Sigmoid colon (tissue), 7 donors: ENCODE data around the gene PPOX. TPM values are rescaled to one million over a fixed set of nuclear protein-coding genes. Genes with fewer than 3 reads are reported as not detected.

ENCODE experiments used
- DNase-seq: peaks from one replicate; pipeline ENCODE4 v3.0.0-alpha.2; 2019
- H3K27ac ChIP-seq, 4 donors: fragments of 200-600 bp; sonication (generic); one replicate each; pipeline ENCODE4 v1.5.1; 2016 to 2019; ENCODE audit warnings: mild to moderate bottlenecking in 1 of 4
- H3K27me3 ChIP-seq, 3 donors: fragments of 200-600 bp; sonication (generic); one replicate each; pipeline ENCODE4 v1.5.1; 2019; ENCODE audit warnings: mild to moderate bottlenecking in 1 of 3
- H3K36me3 ChIP-seq, 4 donors: fragments of 200-600 bp; sonication (generic); one replicate each; pipeline ENCODE4 v1.5.1; 2016 to 2019
- H3K4me1 ChIP-seq, 4 donors: fragments of 200-600 bp; sonication (generic); one replicate each; pipeline ENCODE4 v1.5.1; 2017 to 2019
- H3K4me3 ChIP-seq, 4 donors: fragments of 200-600 bp; sonication (generic); one replicate each; pipeline ENCODE4 v1.5.1; 2017 to 2019; ENCODE audit warnings: mild to moderate bottlenecking in 2 of 4, moderate library complexity in 1 of 4
- H3K9me3 ChIP-seq, 4 donors: fragments of 200-600 bp in 3 of 4; sonication (generic) in 3 of 4; one replicate each; pipeline versions ENCODE4 v1.5.1 to v1.6.1; 2013 to 2019
- EP300 ChIP-seq, 4 donors: sonication (generic); formaldehyde crosslinking; IDR thresholded peaks; one replicate each; pipeline ENCODE4 v1.6.1; 2017; ENCODE audit warnings: antibody characterized with exemption in 4 of 4
- POLR2A ChIP-seq, 2 donors: fragments of 450-650 bp; IDR thresholded peaks; one replicate each; pipeline ENCODE4 v1.6.1; 2016; ENCODE audit warnings: antibody characterized with exemption in 2 of 2, mild to moderate bottlenecking in 2 of 2, moderate library complexity in 2 of 2
- POLR2AphosphoS5 ChIP-seq, 4 donors: sonication (generic); formaldehyde crosslinking; IDR thresholded peaks; one replicate each; pipeline ENCODE4 v1.6.1; 2017; ENCODE audit warnings: antibody characterized with exemption in 4 of 4
- WGBS, 2 donors: extraction: QIAGEN DNeasy Blood & Tissue Kit; methylation state at CpG; one replicate each; pipeline ENCODE4 v1.1.7; 2013; 5-methylcytosine and 5-hydroxymethylcytosine counted together
- intact Hi-C: fragments of 100-400 bp; cut with DNase I; formaldehyde crosslinking; loops from one replicate; pipeline ENCODE4 v1.15.1; 2023
- polyA plus RNA-seq, 3 donors: library from polyadenylated mRNA; stranded (reverse); fragments of 200-250 nt; gene quantifications; one replicate each; pipeline ENCODE4 v1.2.3, GENCODE V29; 2013
- total RNA-seq, 4 donors: library from RNA; depleted of rRNA; stranded (reverse); fragments of >200 nt; gene quantifications; one replicate each; pipeline ENCODE4 v1.1.0, GENCODE V29; 2016
- TF ChIP-seq, protein P1 (sequence below), 4 experiments: fragments of 450-650 bp in 3 of 4; fragments of 200-600 bp in 1 of 4; IDR thresholded peaks; one replicate each; pipeline ENCODE4 v1.5.1; 2016 to 2019; ENCODE audit warnings: antibody characterized with exemption in 4 of 4, mild to moderate bottlenecking in 3 of 4, moderate library complexity in 2 of 4
- donor health status: healthy with polysubstance abuse.
- donor health status: Bipolar disorder and iron deficiency.
- donor health status: healthy.

PPOX gene
- total and polyA plus RNA-seq, 7 donors = 7.4 to 30.9 (median 17.7) TPM

DNA sequence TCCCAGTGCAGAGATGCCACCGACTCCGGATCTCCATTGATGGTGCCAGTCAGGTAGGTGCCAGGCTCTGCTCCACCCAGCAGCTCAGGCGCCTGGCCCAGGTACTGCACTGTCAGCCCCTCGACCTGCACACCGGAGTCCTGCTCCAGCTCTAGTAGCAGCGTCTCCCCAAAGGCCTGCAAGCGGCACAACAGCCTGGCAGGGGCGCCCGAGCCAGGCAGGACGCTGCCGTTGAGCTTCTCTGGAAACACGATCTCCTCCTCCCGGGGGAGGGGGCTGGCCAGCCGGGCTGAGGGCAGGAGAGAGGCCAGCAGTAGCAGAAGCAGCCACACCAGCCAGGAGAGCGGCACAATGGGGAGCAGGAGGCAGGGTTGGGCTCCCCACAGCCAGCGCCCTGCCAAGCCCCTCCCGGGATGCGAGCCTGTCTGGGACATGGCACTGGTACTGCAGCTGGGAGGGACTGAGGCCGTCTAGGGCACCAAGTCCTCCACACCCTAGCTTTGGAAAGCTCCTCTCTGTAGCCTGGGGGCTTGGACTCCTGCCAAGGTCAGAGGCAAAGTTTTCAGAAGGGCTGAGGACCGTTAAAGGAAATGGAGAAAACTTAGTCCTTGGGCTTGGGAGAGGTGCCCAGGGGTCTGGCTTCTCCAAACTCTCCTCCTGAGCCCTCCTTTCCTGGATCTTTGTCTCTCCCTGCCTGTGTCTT, 32.1 kb downstream of the PPOX start:
- no peaks in the 10 kb centered on the region for H3K27me3 ChIP-seq
- TF ChIP-seq EP300 (IDR thresholded peaks at IDR 0.05) = no peak
- TF ChIP-seq POLR2AphosphoS5 (IDR thresholded peaks at IDR 0.05) = peak in 1 of 4 donors; percentile 19
- TF ChIP-seq POLR2A (IDR thresholded peaks at IDR 0.05) = no peak
- TF ChIP-seq, protein P1, sequence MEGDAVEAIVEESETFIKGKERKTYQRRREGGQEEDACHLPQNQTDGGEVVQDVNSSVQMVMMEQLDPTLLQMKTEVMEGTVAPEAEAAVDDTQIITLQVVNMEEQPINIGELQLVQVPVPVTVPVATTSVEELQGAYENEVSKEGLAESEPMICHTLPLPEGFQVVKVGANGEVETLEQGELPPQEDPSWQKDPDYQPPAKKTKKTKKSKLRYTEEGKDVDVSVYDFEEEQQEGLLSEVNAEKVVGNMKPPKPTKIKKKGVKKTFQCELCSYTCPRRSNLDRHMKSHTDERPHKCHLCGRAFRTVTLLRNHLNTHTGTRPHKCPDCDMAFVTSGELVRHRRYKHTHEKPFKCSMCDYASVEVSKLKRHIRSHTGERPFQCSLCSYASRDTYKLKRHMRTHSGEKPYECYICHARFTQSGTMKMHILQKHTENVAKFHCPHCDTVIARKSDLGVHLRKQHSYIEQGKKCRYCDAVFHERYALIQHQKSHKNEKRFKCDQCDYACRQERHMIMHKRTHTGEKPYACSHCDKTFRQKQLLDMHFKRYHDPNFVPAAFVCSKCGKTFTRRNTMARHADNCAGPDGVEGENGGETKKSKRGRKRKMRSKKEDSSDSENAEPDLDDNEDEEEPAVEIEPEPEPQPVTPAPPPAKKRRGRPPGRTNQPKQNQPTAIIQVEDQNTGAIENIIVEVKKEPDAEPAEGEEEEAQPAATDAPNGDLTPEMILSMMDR (IDR thresholded peaks at IDR 0.05) = no peak
- peaks cover 0 to 5% (median under 1%) of the 10 kb centered on the region in 4 donors for H3K36me3 ChIP-seq
- H3K27ac ChIP-seq = peak overlapping the region; percentile 94 to 97 (median 96)
- H3K4me1 ChIP-seq = peaks cover 0 to 74% (median 60%) of the 10 kb centered on the region in 4 donors
- peak overlapping the region; percentile 7 to 44 (median 32) for H3K4me3 ChIP-seq
- no peaks in the 10 kb centered on the region for H3K9me3 ChIP-seq
- peak; percentile 77 for DNase-seq
- WGBS, 2 donors = 28 to 54% methylated on average over 20 of the region's 20 CpGs
- intact Hi-C loops = no loop called here

DNA sequence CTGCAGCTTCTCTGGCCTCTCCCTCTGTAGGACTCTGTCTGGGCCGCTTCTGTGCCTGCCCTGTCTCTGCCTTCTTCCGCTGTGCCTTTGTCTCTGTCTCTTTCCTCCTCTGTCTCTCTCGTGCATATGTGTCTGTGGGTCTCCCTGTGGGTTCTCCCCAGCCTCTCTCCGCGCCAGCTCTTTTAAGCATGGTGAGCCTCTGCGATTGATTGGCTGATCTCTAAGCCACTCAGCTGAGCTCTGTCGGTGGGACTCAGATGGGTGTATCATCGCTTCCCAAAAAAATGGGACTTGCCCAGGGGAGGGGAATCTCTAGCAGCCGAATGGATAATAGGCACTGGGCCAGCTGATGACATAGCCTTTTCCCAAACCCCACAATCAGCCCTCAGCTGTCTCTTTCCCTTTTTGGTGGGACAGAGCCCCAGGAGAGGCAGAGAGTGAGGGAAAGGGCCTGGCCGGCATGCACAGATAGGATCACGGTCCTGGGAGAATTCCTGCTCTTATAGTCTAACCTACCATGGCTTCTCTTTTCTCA, 32.7 kb downstream of the PPOX start, which contains the start of gene ADAMTS4:
Gene ADAMTS4 (minus strand): TSS at position 158 of the 535 bp plus-strand sequence. CDS start 427 bp downstream, outside the sequence.
- DNase-seq = peak; percentile 89
- intact Hi-C loops = no loop called here

DNA sequence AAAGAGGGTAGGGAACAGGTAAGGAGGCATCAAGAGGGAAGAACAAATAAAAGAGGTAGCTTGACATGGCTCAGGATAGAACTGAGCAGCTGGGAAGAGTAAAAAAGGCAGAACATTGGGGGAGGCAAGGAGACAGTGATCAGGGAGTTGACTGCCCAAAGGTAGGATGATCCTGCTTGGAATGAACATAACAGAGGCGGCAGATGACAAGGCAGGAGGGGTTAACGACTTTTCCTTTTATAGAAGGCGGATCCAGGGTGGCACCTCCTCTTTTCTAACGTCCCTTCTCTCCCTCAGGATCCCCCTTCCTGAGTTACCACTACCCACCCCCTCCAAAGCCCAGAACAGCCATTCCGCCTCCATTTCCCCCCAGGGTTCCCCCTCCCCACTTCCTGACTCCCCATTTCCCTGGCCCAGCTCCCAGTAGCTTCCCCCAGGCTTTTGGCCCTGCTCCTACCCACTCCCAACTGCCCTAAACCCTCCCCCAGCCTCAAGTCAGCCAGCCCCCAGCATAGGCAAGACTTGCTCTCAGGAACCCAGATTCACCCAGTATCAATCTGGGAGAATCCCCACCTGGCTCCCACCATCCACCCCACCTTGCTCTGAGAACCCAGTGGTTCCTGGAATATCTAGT, 33.4 kb downstream of the PPOX start:
- DNase-seq = no peak
- Histone ChIP-seq H3K9me3 (no peaks in the 10 kb centered on the region), H3K27ac (peak overlapping the region; percentile 94 to 97 (median 96)), H3K27me3 (no peaks in the 10 kb centered on the region), H3K36me3 (peaks cover 0 to 15% (median 2%) of the 10 kb centered on the region in 4 donors), H3K4me1 (peaks cover 0 to 87% (median 69%) of the 10 kb centered on the region in 4 donors), H3K4me3 (no peak overlapping the region)
- 65 to 69% methylated on average over 5 of the region's 5 CpGs for WGBS, 2 donors
- intact Hi-C loops = loop anchor here (2.0 kb wide), 1 partner anchor 189 kb away; no protein-coding TSS in a partner anchor
- no peak for TF ChIP-seq POLR2AphosphoS5 (IDR thresholded peaks at IDR 0.05)
- no peak for TF ChIP-seq EP300 (IDR thresholded peaks at IDR 0.05)
- TF ChIP-seq, protein P1 (IDR thresholded peaks at IDR 0.05) = no peak
- TF ChIP-seq POLR2A (IDR thresholded peaks at IDR 0.05) = no peak

More for the DNA sequence above, 32.7 kb downstream of the PPOX start, which contains the start of gene ADAMTS4:
- H3K4me1 ChIP-seq = peaks cover 0 to 80% (median 66%) of the 10 kb centered on the region in 4 donors
- H3K27me3 ChIP-seq = no peaks in the 10 kb centered on the region
- H3K27ac ChIP-seq = peak within 1 kb of the TSS; percentile 94 to 97 (median 96)
- 73 to 76% methylated on average over 11 of the region's 11 CpGs for WGBS, 2 donors
- H3K4me3 ChIP-seq = peak within 1 kb of the TSS; percentile 7 to 44 (median 32)
- TF ChIP-seq, protein P1 (IDR thresholded peaks at IDR 0.05) = no peak
- TF ChIP-seq POLR2AphosphoS5 (IDR thresholded peaks at IDR 0.05) = peak; percentile 63 to 89 (median 78)
- no peaks in the 10 kb centered on the region for H3K9me3 ChIP-seq
- peaks cover 0 to 8% (median 2%) of the 10 kb centered on the region in 4 donors for H3K36me3 ChIP-seq

DNA sequence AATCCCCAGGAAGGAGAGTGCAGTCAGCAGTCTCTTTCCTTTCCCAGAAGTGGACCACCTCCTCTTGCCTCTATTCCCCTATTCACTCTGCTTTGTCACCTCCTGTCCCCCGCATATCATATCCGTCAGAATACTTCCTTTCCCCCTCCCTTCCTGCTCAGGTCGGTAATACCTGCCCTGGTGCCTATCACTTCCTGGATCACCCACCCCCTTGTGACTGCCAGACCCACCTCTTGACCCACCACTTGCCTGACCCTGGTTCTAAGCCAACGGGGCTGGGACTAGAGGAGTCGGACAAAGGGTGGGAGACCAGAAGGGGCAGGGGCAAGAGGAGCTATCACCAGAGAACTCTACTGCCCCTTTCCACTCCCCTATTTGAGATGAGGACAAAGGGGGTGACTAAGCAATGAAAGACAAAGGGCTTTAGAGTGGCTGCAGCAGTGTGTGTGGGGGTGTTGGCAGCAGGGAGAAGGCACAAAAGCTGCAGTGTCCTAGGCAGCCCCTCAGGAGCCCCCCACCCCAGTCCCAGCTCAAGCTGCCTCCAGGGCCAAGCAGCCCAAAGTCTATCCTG, 34.3 kb downstream of the PPOX start:
- DNase-seq = no peak
- Histone ChIP-seq H3K4me1 (peaks cover 0 to 88% (median 73%) of the 10 kb centered on the region in 4 donors), H3K27me3 (no peaks in the 10 kb centered on the region), H3K4me3 (peak overlapping the region in 1 of 4 donors; percentile 75), H3K9me3 (no peaks in the 10 kb centered on the region), H3K36me3 (peaks cover 0 to 20% (median 2%) of the 10 kb centered on the region in 4 donors), H3K27ac (peak overlapping the region; percentile 94 to 97 (median 96))
- intact Hi-C loops = loop anchor here (2.0 kb wide), 1 partner anchor 188 kb away; no protein-coding TSS in a partner anchor
- WGBS, 2 donors = 73 to 80% methylated on average over 5 of the region's 5 CpGs
- TF ChIP-seq EP300 (IDR thresholded peaks at IDR 0.05) (no peak), POLR2AphosphoS5 (IDR thresholded peaks at IDR 0.05) (no peak), POLR2A (IDR thresholded peaks at IDR 0.05) (no peak)
- TF ChIP-seq, protein P1 (IDR thresholded peaks at IDR 0.05) = no peak
